ENCODE data around the gene CRABP2.
A peak's percentile ranks its signal among the peaks of the same experiment; 100 is the strongest.

Gene CRABP2

DNA sequence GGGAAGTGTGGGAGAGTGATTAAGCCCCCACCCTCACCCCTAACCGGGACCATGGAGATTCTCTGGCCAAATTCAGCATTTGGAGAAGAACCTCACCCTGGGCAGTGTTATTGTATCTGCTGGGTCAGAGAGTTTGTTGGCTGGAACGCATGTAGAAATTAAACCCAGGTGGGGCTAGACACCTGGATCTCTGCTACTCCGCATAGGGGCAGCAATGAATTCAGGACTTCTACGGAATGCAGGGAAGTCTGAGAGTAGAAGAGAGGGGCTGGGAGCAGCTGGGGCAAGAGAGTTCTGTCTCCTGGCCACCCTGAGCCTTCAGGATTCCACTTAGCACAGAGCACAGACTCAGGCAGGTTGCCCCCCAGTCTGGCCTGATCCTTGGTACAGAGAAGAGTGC is 3.6 kb upstream of the CRABP2 start:
- DNase-seq (ENCODE audit: low read depth): no peak

DNA sequence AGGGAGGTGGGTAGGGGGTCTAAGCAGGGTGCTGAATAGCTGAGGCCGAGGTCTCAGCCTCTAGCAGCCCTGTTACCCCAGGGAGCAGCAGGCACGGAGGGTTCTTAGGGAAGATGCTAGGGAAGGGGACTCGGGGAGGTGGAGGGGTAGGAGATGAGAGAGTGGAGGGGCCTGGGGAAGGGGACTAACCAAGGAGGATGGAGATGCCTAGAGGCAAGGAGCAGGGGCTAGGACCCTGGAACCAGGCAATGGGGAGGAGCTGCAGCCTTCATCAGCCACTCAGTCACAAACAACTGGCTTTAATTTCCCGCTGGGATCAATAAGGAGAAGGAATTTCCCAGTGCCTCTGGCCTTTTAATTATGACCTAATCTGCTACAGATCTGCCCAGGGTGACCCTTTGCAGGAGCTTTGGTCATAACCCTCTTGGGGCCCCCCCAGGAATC is 2.9 kb upstream of the CRABP2 start:
- DNase-seq (ENCODE audit: low read depth): no peak

DNA sequence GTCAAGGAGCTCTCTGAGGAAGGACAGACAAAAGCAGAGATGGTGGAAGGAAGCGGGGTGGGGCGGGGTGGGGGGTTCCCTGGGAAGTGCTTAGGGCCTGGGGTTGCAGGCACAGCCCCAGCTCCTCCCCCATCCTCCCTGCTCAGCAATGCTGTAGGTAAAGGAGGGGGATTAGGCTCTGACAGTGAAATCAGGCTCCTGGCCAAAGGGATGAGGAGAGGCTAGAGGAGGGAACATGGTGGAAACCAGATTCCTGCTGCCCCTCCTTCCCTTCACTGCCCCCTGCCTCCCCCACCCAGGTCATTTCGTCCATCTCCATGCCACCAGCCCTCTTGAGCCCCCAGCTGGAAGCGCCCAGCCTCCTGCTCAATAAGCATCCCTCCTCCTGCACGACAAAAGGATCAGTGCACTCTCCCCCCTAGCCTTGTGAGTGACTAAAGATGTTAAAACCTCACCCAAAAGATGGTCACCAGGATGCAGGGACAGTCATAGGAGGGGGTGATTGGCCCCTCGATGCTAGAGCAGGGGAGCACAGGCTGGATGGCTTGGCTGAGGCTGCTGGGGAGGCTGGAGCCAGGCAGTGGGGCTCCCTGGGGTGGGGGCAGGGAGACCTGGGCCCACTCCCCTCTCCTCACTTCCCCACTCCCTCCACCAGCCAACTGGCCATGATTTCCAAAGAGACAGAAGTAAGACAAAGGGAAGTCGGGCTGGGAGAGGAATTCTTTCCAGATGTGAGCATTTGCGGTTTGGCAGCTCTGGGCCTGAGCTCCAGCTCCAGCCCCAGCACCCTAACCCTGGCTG is 2.2 kb upstream of the CRABP2 start:
- no peak for DNase-seq (ENCODE audit: low read depth)

DNA sequence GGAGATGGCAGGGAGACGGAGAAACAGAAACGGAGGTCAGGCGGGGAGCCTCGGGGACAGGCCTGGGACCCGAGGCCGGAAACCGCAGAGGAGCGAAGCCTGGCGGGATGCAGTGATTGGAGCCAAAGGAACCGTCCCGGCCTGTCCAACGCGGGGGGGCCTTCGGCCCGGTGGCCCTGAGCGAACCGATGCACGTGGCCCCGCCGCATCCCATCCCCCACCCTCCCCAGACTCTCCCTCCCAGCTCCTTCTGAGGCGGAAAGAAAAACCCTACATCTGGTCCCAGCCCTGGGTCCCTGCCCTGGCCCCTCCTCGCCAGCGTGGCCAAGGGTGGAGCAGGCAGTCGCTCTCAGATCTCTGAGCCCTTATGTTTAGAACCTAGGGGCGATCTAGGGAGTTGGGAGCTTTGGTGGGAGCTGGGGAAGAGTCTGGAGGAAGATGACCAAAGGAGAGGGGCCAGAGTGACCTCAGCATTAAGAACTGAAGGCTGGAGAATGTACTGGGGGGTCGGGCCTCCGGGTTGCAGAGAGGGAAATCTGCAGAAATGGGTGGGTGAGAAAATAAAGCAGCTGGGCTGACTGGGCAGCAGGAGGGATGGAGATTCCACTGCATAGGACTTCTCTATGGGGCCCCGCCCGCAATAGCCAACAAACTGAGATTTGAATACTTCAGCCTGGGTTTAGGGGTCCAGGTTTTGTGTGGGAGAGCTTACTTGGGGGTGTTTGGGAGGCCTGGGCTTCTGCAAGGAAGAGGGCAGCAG is 1.5 kb upstream of the CRABP2 start:
- DNase-seq (ENCODE audit: low read depth): no peak

DNA sequence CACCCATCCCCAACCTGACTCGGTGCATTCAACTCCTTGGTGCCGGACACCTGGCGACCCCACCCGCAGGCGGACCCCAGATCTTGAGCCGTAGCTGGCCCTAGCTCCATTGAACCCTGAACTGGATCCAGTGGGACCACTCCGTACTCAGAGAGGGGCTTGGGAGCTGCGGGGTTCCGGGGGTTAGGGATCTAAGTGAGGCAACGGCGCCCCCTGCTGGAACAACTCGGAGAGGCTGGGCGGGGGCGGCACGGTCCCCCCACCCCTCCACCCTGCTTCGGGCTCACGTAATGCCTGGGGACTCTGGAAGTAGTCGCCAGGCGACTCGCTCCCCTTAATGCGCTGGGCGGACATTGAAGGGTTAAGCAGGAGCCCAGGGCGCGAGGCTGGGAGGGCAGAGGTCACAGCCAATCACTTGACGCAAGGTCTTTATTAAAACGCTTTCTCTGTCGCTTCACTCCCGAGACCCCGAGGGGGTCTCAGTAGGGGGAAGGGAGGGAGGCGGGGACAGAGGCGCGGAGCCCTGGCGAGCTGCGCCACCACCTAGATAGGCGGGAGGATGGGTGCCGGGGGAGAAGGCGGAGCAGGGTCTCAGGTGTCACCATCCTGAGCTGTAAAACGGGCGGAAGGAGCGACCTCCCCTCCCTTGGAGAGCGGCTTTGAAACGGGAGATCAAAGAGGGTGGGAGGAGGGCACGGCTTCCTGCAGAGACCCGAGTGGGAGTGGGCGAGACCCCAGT is 704 bp upstream of the CRABP2 start:
- peak; percentile 56 for DNase-seq (ENCODE audit: low read depth)

DNA sequence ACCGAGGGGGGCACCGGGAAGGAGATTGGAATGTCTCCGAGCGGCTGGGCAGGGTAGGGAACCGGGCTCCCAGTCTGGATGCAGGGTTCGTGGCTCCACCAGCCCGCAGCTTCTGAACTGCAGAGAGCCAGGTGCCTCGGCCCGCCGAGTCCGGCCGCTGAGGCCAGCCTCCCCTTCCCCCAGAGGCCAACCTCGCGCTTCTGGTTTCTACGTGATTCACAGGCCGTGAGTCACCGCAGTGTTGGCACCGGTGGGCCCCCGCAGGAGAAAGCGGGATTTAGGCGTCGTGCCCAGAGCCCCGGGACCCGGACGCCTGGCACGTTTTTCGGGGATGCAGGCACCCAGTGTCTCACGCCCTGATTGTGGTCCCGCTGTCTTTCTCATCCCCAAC is 458 bp downstream of the CRABP2 start:
- no peak for DNase-seq (ENCODE audit: low read depth)

DNA sequence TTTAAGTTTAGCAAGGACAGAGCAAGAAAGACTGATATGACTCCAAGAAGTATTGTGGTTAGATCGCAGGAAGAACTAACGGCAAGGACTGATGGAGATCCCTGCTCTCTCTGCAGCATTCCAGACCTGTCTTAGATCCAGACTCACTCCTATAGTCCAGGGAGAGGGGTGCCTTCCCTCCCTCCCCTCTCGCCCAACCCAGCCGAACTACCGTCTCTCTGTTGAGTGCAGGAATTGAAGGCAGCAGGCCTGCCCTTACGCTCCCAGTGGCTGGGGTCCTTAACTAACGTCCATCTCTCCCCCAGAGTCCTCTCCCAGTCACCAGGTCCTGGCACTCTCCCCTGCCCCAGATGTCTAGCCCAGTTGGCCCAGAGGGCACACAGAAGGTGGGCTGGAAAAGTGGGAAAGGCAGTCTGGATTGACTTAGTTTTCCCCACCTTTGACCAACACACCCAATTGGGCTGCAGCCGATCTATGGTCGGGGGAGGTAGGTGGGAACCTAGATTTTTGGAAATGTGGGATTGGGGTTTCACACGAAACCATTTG is 1.1 kb downstream of the CRABP2 start:
- no peak for DNase-seq (ENCODE audit: low read depth)

DNA sequence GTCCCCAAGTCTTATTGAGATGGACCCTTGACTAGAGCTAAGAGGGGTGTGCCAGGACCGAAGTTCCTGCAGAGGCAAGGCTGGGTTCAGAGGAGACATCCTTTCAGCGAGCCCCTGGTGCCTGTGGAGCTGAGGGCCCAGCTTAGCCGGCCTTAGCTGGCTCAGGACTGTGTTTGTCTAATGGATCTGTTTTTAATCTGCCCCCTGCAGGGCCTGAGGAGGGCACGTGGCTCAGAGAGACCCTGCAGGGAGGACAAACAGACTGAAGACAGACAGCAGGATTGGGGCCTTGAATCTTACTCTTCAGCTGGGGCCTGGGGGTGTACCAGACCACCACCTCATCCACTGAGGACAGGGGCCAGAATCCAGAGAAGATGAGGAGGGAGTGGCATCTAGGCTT is 1.6 kb downstream of the CRABP2 start:
- no peak for DNase-seq (ENCODE audit: low read depth)

DNA sequence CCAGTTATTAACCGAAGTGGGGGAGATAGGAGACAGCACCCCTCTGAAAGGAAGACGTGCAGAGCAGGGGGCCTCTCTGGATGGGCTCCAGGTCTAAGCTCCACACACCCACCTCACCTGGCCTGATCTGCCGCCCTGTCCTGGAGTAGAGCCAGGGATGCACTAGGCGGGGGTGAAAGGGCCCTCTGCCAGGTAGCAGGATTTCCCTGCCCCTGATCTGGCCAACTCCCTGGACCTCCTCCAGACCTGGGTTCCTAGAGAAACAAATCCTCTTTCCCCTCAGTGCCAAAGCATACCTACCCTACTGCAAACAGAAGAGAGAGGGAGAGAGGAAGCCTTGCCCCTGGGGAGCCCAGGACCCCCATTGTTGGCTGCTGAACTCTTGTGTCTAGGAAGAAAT is 2.0 kb downstream of the CRABP2 start:
- DNase-seq (ENCODE audit: low read depth): no peak

DNA sequence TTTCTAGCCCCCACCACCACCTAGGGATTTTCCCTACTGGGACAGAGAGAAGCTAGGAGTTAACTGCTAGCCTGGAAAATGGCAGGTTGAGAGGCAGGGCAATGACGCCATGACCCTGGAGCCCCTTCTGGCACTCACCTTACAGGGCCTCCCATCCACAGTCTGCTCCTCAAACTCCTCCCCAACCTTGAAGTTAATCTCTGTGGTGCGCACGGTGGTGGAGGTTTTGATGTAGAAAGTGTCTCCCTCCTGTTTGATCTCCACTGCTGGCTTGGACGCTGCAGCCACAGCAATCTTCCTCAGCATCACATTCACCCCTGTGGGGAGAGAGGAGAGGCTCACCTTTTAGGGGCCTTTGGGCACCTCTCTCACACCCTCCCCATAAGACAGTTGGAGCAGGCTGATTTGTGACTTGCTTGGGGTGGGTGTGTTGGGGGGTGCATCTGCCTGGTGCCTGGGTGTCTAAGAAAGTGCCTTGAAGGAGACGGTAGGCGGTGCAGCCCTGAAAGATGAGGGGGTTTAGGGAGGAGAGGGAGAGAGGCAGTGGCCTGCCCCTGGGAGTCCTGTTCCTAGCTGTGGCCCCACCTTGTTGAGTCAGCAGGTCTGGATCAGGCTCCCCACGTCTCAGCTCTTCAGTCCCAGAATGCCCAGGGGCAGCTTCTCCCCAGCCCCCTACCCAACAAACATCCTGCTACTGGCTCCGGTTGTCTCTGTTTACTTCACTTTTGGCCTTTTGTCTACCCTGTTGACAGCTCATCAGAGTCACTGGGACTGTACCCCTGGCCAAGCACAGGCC is 4.4 kb downstream of the CRABP2 start:
- DNase-seq (ENCODE audit: low read depth): no peak

DNA sequence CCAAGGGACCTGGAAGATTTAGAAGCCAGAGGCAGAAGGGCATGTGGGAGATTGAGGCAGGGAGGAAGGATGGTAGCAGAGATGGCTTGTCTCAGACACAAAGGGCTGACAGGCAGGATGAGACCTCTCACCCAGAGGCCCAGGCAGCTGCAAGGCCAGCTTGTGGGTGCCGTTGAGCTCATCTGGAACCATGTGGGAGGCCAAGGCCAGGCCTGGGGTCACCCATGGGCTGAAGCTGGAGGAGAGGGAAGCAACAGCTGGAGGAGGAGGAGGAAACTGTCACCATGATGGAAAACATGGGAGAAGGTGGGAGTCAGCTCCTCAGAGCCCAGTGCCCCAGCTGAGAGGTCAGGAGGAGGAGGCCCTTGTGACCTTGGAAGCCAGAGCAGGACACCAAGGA is 6.4 kb downstream of the CRABP2 start:
- no peak for DNase-seq (ENCODE audit: low read depth)

DNA sequence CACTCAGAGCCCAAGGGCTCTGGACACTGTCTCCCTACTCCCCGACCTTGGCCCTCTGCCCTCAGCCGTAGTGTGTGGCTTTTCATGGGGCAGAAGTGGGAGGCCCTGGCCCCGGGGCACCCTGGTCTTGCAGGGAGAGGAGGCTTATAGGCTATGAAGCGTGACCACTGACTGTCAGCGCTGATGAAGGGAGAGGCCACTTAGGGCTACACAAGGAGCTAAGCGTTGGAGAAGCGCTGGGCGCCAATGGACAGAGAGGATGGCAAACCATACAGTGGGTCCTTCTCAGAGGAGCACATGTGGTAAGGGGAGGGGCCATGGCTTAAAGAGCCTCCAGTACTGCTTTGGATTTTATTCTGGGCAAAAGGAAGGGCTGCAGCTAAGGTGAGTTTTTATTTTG is 7.9 kb downstream of the CRABP2 start:
- DNase-seq (ENCODE audit: low read depth): no peak

DNA sequence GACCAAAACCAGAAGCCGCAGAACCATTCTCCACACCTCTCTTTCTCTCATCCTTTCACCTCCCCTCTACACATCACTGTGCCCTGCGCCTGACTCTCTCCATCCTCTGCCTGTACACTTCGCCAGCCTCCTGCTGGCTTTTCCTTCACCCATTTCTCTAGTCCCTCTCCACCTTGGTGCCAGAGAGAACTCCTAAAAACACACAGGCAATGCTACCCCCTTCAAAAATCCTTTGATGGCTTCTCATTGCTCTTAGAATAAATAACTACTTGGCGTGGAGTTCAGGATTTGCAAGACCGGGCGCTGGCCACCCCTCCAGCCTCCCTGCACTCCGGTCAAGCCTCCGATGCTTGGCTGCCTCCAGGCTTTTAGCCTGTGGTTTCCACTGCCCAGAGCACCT is 8.6 kb downstream of the CRABP2 start:
- DNase-seq (ENCODE audit: low read depth): no peak

DNA sequence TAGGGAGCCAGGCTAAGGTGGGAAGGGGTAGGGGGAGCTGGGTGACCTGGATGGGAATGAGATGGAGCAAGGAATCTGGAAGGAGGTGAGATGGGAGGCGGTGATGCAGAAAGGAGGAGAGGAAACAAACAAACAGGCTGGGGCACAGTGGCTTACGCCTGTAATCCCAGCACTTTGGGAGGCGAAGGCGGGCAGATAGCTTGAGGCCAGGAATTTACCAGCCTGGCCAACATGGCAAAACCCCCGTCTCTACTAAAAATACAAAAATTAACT is 10.8 kb downstream of the CRABP2 start:
- no peak for DNase-seq (ENCODE audit: low read depth)

DNA sequence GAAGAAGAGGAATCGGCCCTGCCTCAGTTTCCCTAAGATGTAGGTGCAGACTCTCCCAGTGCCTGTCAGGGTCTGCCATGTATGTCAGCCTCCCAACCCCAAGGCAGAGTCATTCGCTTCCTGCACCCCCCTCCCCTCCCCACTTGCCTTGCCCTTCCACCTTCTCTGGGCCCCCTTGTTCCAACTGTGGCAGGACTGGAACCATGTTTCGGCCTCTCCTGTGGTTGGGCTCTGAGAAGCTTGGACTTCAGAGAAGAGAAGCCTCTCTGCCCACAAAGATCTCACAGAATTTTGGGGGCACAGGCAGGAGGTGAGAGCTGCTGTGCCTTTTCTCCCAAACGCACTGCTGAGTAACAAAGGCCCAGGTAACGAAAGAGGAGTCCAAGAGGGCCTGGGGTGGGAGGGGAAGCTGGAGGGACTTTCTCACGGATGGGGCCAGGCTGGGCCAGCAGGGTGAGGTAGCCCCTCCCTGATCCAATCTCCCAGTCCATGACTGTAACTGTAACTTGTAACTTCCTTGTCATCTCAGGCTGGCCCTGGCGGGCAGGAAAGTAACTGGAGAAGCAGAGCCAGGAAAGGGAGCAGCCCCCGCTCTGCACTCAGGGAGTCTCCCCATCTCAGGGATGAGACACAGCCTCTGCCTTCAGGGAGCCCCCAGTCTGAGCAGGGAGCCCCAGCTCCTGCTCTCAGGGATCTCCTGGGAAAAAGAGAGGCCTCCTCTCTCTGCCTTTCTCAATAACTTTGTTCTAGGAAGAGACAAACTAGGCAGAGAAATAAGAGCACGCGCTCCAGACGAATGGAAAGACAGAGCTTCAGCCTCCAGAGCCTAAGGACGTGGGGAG is 11.3 kb downstream of the CRABP2 start:
- no peak for DNase-seq (ENCODE audit: low read depth)

DNA sequence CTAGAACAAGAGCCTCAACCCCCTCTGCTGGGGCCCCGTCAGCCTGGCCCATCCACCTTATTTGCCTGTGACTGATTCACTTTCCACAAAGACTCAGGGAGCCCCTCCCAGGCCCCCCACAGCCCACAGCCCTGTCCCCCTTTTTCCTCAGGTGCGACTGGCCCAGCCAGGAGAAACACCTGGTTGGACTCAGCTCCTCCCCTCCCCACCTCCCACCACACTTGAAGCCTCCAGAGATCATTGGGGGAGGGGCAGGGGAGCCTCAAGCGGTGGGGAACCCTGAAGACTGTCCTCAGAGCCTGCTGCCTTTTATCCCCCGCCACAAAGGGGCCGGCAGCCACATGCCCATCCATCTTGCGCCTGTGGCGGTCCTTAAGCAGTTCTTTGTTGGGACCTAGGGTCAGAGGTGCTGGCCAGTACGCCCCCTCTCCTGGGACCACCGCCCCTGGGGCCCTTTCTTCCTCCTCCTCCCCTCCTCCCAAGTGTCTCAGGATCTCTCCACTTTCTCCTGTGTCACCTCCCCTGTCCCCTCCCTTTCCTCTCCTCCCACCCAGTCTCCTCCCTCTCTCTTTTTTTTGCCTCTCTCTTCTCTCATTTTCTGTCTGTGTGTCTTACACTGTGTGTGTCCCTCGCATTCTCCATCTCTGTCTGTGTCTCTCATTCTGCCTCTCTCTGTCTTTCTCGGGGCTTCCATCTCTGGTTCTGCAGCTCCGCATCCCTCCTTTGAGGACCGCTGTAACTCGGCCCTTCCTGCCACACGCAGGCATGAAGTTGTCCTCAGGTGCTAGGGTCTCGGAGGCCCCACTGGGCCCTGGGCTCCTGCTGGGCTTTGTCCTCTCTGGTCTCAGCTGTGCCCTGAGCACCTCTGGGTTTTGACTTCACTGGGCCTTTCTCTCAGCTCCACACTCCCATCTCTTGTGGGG is 12.2 kb downstream of the CRABP2 start:
- no peak for DNase-seq (ENCODE audit: low read depth)

DNA sequence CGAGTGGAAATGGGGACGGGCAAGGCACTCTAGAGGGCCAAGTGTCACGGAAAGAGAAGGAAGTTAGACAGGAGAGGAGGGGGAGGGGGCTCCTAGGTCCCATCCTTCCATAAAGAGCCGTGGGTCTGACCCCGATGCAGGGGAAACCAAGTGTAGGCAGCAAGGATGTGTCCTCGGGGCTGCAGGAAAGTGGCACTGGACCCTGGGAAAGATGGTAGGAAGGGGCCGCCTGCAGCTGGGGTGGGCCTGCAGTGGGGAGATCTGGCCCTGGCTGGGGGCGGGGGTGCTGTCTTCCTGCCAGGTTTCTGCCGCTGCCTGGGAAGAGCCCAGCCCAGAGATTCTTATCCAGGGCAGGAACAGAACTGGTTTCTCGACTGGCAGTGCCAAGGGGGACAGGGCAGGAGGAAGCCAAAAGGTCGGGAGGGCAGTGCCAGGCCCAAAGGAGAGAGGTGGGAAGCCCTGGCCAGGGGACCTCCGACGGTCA is 12.9 kb downstream of the CRABP2 start:
- no peak for DNase-seq (ENCODE audit: low read depth)

DNA sequence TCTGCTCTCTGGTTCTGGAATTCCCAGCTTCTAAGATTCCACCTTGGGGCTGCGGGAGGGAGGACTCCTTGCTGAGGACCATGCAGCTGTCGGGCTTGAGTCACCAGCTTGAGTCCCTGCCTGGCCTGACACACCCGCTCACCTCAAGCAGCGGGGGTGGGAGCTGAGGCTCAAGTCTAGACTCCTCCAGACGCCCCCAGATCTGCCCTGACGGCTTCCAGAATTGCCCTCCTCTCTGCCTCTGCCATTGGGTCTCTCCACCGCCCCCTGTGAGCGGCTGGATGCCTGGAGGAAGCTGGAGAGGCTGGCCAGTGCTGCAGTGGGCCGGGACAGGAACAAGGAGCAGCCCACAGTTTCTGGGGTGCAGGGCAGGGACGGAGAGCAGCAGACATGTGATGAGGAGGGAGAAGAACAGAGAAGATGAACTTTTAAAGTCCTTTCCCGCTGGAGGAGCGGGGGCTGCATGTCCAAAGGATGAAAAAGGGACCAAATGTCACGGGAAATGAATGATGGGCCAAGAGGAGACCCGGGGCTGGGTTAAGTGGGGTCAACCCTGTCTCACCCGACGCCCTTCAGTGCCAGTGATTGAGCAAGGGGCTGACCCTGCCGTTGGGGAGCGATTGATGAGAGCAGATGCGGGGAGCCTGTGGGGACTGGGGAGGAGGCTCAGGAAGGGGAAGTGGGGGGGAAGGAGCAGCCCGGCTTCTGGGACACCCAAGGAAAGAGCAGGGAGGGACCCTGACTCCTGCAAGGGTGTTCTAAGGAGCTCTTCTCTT is 13.5 kb downstream of the CRABP2 start:
- DNase-seq (ENCODE audit: low read depth): no peak

DNA sequence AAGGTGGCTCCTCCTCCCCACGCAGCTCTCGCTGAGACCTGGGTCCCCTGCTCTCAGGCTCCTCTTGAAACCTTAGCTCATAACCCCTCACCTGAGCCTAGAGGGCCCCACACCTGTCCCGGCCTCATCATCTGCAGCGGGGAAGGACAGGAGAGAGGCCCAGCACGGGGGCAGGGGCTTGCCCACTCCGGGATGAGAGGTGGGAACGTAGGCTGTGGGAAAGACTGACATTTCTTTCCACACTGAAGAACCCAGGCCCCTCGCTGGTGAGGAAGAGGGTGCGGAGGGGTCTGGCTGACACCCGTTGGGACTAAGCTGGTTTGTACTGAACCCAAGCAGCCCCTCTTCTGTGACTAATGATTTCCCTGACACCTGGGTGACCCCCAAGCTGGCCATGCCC is 14.2 kb downstream of the CRABP2 start:
- DNase-seq (ENCODE audit: low read depth): no peak

Measured in T follicular helper cell (primary cell).